Tibial nerve (tissue), 4 donors: Measurements from ENCODE around the gene NUP133. TPM values are rescaled to one million over a fixed set of nuclear protein-coding genes. Genes with fewer than 3 reads are reported as not detected.

ENCODE experiments used
- DNase-seq, 2 donors: peaks; one replicate each; pipeline ENCODE4 v3.0.0-alpha.2; 2019; ENCODE audit warnings: low spot score in 2 of 2
- H3K27ac ChIP-seq, 4 donors: fragments of 200-600 bp; sonication (generic) in 3 of 4; one replicate each; pipeline ENCODE4 v1.5.1; 2017 to 2019; ENCODE audit warnings: mild to moderate bottlenecking in 1 of 4
- H3K27me3 ChIP-seq, 2 donors: fragments of 200-600 bp; sonication (generic) in 1 of 2; one replicate each; pipeline versions ENCODE4 v1.5.1 to v1.6.0; 2017 to 2019
- H3K36me3 ChIP-seq, 3 donors: fragments of 200-600 bp; sonication (generic); one replicate each; pipeline ENCODE4 v1.5.1; 2018 to 2019
- H3K4me1 ChIP-seq, 4 donors: fragments of 200-600 bp; sonication (generic) in 3 of 4; one replicate each; pipeline ENCODE4 v1.5.1; 2017 to 2019
- H3K4me3 ChIP-seq, 4 donors: fragments of 200-600 bp; sonication (generic) in 3 of 4; one replicate each; pipeline ENCODE4 v1.5.1; 2017 to 2019; ENCODE audit warnings: mild to moderate bottlenecking in 1 of 4, moderate library complexity in 1 of 4
- H3K9me3 ChIP-seq, 4 donors: fragments of 200-600 bp; sonication (generic) in 3 of 4; one replicate each; pipeline ENCODE4 v1.5.1; 2017 to 2019
- CTCF ChIP-seq, 5 experiments: fragments of 200-600 bp in 3 of 5; fragments of 450-650 bp in 2 of 5; sonication (generic) in 3 of 5; IDR thresholded peaks; one replicate each; pipeline ENCODE4 v1.5.1; 2016 to 2019; ENCODE audit warnings: antibody characterized with exemption in 5 of 5, mild to moderate bottlenecking in 3 of 5, moderate library complexity in 2 of 5
- EP300 ChIP-seq, 2 donors: sonication (generic); formaldehyde crosslinking; IDR thresholded peaks; one replicate each; pipeline ENCODE4 v1.6.1; 2017; ENCODE audit warnings: antibody characterized with exemption in 2 of 2, mild to moderate bottlenecking in 1 of 2
- POLR2A ChIP-seq, 2 donors: fragments of 450-650 bp; IDR thresholded peaks; one replicate each; pipeline ENCODE4 v1.6.1; 2017; ENCODE audit warnings: antibody characterized with exemption in 2 of 2, mild to moderate bottlenecking in 2 of 2, moderate library complexity in 2 of 2
- WGBS, 2 donors: methylation state at CpG; one replicate each; pipeline ENCODE4 v1.1.5; 2018; 5-methylcytosine and 5-hydroxymethylcytosine counted together
- total RNA-seq, 4 donors: library from RNA; depleted of rRNA; stranded (reverse); fragments of >200 nt; gene quantifications; one replicate each; pipeline ENCODE4 v1.1.0, GENCODE V29; 2016

Gene NUP133
- total RNA-seq, 4 donors from 2014 or later = 24.9 to 56.1 (median 43.2) TPM

GRCh38 chr1:229466887-229467286 lies 41.3 kb downstream of the NUP133 start:
- no peak overlapping the region for H3K27ac ChIP-seq
- no peaks in the 10 kb centered on the region for H3K9me3 ChIP-seq
- no peak for DNase-seq
- H3K27me3 ChIP-seq = no peaks in the 10 kb centered on the region
- WGBS, 2 donors = 99 to 100% methylated on average over 1 of the region's 1 CpG
- no peak overlapping the region for H3K4me3 ChIP-seq
- TF ChIP-seq EP300 (IDR thresholded peaks at IDR 0.05) = no peak
- no peak for TF ChIP-seq POLR2A (IDR thresholded peaks at IDR 0.05)
- no peak for TF ChIP-seq CTCF (IDR thresholded peaks at IDR 0.05)
- H3K36me3 ChIP-seq = peaks cover 0 to 95% (median 11%) of the 10 kb centered on the region in 3 donors
- no peaks in the 10 kb centered on the region for H3K4me1 ChIP-seq

GRCh38 chr1:229464672-229465071 lies 43.5 kb downstream of the NUP133 start:
- peaks cover 0 to 96% (median 11%) of the 10 kb centered on the region in 3 donors for H3K36me3 ChIP-seq
- no peak overlapping the region for H3K4me3 ChIP-seq
- no peaks in the 10 kb centered on the region for H3K9me3 ChIP-seq
- no peaks in the 10 kb centered on the region for H3K27me3 ChIP-seq
- no peak for TF ChIP-seq POLR2A (IDR thresholded peaks at IDR 0.05)
- no peak overlapping the region for H3K27ac ChIP-seq
- no peak for DNase-seq
- no peaks in the 10 kb centered on the region for H3K4me1 ChIP-seq
- 95% methylated on average over 8 of the region's 8 CpGs for WGBS, 2 donors

GRCh38 chr1:229461032-229461668 lies 47.0 kb downstream of the NUP133 start:
- no peak overlapping the region for H3K27ac ChIP-seq
- no peaks in the 10 kb centered on the region for H3K4me1 ChIP-seq
- DNase-seq = no peak
- H3K9me3 ChIP-seq = no peaks in the 10 kb centered on the region
- no peaks in the 10 kb centered on the region for H3K27me3 ChIP-seq
- 78 to 88% methylated on average over 7 of the region's 7 CpGs for WGBS, 2 donors
- peaks cover 0 to 98% (median 11%) of the 10 kb centered on the region in 3 donors for H3K36me3 ChIP-seq
- H3K4me3 ChIP-seq = no peak overlapping the region
- TF ChIP-seq CTCF (IDR thresholded peaks at IDR 0.05) (no peak), EP300 (IDR thresholded peaks at IDR 0.05) (no peak), POLR2A (IDR thresholded peaks at IDR 0.05) (no peak)

- Histone ChIP-seq H3K4me1 (no peaks in the 10 kb centered on the region), H3K27me3 (no peaks in the 10 kb centered on the region), H3K4me3 (no peak overlapping the region), H3K9me3 (no peaks in the 10 kb centered on the region), H3K27ac (no peak overlapping the region), H3K36me3 (peaks cover 0 to 98% (median 5%) of the 10 kb centered on the region in 3 donors)
- TF ChIP-seq CTCF (IDR thresholded peaks at IDR 0.05) = no peak
- TF ChIP-seq POLR2A (IDR thresholded peaks at IDR 0.05) = no peak
- no peak for TF ChIP-seq EP300 (IDR thresholded peaks at IDR 0.05)
- no peak for DNase-seq
- WGBS, 2 donors = 96 to 97% methylated on average over 3 of the region's 3 CpGs
Measured at GRCh38 chr1:229459815-229460214, 48.3 kb downstream of the NUP133 start.

GRCh38 chr1:229457436-229457835 lies 50.7 kb downstream of the NUP133 start:
- H3K27me3 ChIP-seq = no peaks in the 10 kb centered on the region
- no peaks in the 10 kb centered on the region for H3K9me3 ChIP-seq
- peaks cover 0 to 86% (median 0%) of the 10 kb centered on the region in 3 donors for H3K36me3 ChIP-seq
- WGBS, 2 donors = 89 to 90% methylated on average over 4 of the region's 4 CpGs
- H3K4me3 ChIP-seq = no peak overlapping the region
- TF ChIP-seq CTCF (IDR thresholded peaks at IDR 0.05) = no peak
- H3K4me1 ChIP-seq = no peaks in the 10 kb centered on the region
- no peak for DNase-seq
- H3K27ac ChIP-seq = no peak overlapping the region
